GM12801 (cell line): ENCODE results near the gene EBI3.

ENCODE experiments used
- CTCF ChIP-seq: IDR thresholded peaks from one replicate; pipeline ENCODE4 v1.5.1; 2011; ENCODE audit warnings: control low read depth; ENCODE audit not compliant: insufficient read length; ENCODE audit errors: extremely low read depth

Gene EBI3

GRCh38 chr19:4272894-4273293 is 43.6 kb downstream of the EBI3 start:
- no peak for TF ChIP-seq CTCF

GRCh38 chr19:4277191-4277696 is 47.9 kb downstream of the EBI3 start:
- no peak for TF ChIP-seq CTCF

- TF ChIP-seq CTCF: no peak
These were observed 48.7 kb downstream of the EBI3 start for GRCh38 chr19:4278010-4278409.

GRCh38 chr19:4278419-4279266 is 49.3 kb downstream of the EBI3 start, which contains the start of gene SHD:
TSS of gene SHD (plus strand) at chr19:4279266. CDS start at chr19:4280064, 798 bp downstream.
- TF ChIP-seq CTCF: no peak

GRCh38 chr19:4279267-4279529 is 49.9 kb downstream of the EBI3 start:
- no peak for TF ChIP-seq CTCF

GRCh38 chr19:4279530-4280422 is 50.5 kb downstream of the EBI3 start:
- TF ChIP-seq CTCF: no peak

GRCh38 chr19:4284176-4284958 is 55.0 kb downstream of the EBI3 start:
- no peak for TF ChIP-seq CTCF
